ENCODE measurements around the gene FOXB1. TPM values are rescaled to one million over a fixed set of nuclear protein-coding genes. Genes with fewer than 3 reads are reported as not detected.

Gene FOXB1
- total RNA-seq, 1 donor from 2014 or later = 7.3 TPM

GRCh38 chr15:60054472-60054871 lies 50.4 kb downstream of the FOXB1 start:
- no peaks in the 10 kb centered on the region for H3K27me3 ChIP-seq
- TF ChIP-seq CTCF (IDR thresholded peaks at IDR 0.05) (no peak), EZH2phosphoT487 (IDR thresholded peaks at IDR 0.05) (no peak), EZH2 (IDR thresholded peaks at IDR 0.05) (no peak)
- peaks cover 6% of the 10 kb centered on the region for H3K4me1 ChIP-seq
- H3K4me1 Mint-ChIP-seq = peaks cover 2% of the 10 kb centered on the region
- H3K27me3 Mint-ChIP-seq (ENCODE audit: insufficient read depth, low read depth) = peaks cover 2% of the 10 kb centered on the region
- no peaks in the 10 kb centered on the region for H3K36me3 Mint-ChIP-seq
- H3K4me2 ChIP-seq = no peak overlapping the region
- DNase-seq (ENCODE audit: low spot score) = no peak
- H3K9me3 Mint-ChIP-seq = peaks cover 20% of the 10 kb centered on the region
- H2AFZ ChIP-seq (replicated peaks) = no peak overlapping the region
- no peak overlapping the region for H3K27ac Mint-ChIP-seq
- H3K79me2 ChIP-seq (ENCODE audit: low read depth) = no peaks in the 10 kb centered on the region
- no peaks in the 10 kb centered on the region for H3F3A ChIP-seq (ENCODE audit: low read depth)
- no peak overlapping the region for H3K27ac ChIP-seq
- H3K36me3 ChIP-seq = peaks cover 3% of the 10 kb centered on the region
- H3K4me3 Mint-ChIP-seq = no peak overlapping the region
- no peak overlapping the region for H3K4me3 ChIP-seq
- H4K20me1 ChIP-seq (ENCODE audit: low read depth) = no peaks in the 10 kb centered on the region
- peaks cover 14% of the 10 kb centered on the region for H3K9me3 ChIP-seq (ENCODE audit: low read depth)
- H3K9ac ChIP-seq = no peak overlapping the region

All from neural progenitor cell (in vitro differentiated cells).